Activated naive CD8-positive, alpha-beta T cell treated with anti-CD3 and anti-CD28 coated beads for 36 hours (primary cell): ENCODE data around the gene CCDC187. TPM values are rescaled to one million over a fixed set of nuclear protein-coding genes. Genes with fewer than 3 reads are reported as not detected.
"Not testable (repeated sequence)": the region's sequence is repeated elsewhere in the genome, so short reads cannot be mapped to it uniquely, and the experiment has no call there.

Source experiments
- DNase-seq: peaks from one replicate; pipeline ENCODE4 v3.0.0; 2021
- H3K27ac Mint-ChIP-seq: one replicate; pipeline ENCODE4 v1.8.0; 2022; ENCODE audit warnings: mild to moderate bottlenecking, moderate library complexity, mixed read lengths
- H3K27me3 Mint-ChIP-seq: one replicate; pipeline ENCODE4 v1.8.0; 2022; ENCODE audit warnings: mild to moderate bottlenecking, mixed read lengths
- H3K36me3 Mint-ChIP-seq: one replicate; pipeline ENCODE4 v1.8.0; 2021; ENCODE audit warnings: mild to moderate bottlenecking, mixed read lengths
- H3K4me1 Mint-ChIP-seq: one replicate; pipeline ENCODE4 v1.8.0; 2021; ENCODE audit warnings: mixed read lengths
- H3K4me3 Mint-ChIP-seq: one replicate; pipeline ENCODE4 v1.8.0; 2022; ENCODE audit warnings: mild to moderate bottlenecking, moderate library complexity, mixed read lengths
- H3K9me3 Mint-ChIP-seq: one replicate; pipeline ENCODE4 v1.8.0; 2022; ENCODE audit warnings: mixed read lengths
- total RNA-seq, 2 experiments: library from RNA; stranded (reverse); gene quantifications; one replicate each; pipeline ENCODE4 v1.2.3, GENCODE V29; 2021

Gene CCDC187
- total RNA-seq, 2 experiments from 2014 or later = not detected

- no peaks in the 10 kb centered on the region for H3K9me3 Mint-ChIP-seq
- peaks cover 4% of the 10 kb centered on the region for H3K4me1 Mint-ChIP-seq
- H3K36me3 Mint-ChIP-seq = no peaks in the 10 kb centered on the region
- no peaks in the 10 kb centered on the region for H3K27me3 Mint-ChIP-seq
- DNase-seq = no peak
- no peak overlapping the region for H3K4me3 Mint-ChIP-seq
- no peak overlapping the region for H3K27ac Mint-ChIP-seq
Measured at GRCh38 chr9:136324501-136325300, 20.8 kb upstream of the CCDC187 start.

- Mint-ChIP-seq H3K36me3 (no peaks in the 10 kb centered on the region), H3K4me1 (no peaks in the 10 kb centered on the region), H3K27me3 (no peaks in the 10 kb centered on the region), H3K9me3 (no peaks in the 10 kb centered on the region), H3K27ac (no peak overlapping the region), H3K4me3 (no peak overlapping the region)
- DNase-seq = no peak
Measured at GRCh38 chr9:136323371-136323789, 19.5 kb upstream of the CCDC187 start.

- H3K27me3 Mint-ChIP-seq = no peaks in the 10 kb centered on the region
- H3K4me1 Mint-ChIP-seq = no peaks in the 10 kb centered on the region
- H3K36me3 Mint-ChIP-seq = no peaks in the 10 kb centered on the region
- H3K4me3 Mint-ChIP-seq = no peak overlapping the region
- no peak for DNase-seq
- no peaks in the 10 kb centered on the region for H3K9me3 Mint-ChIP-seq
- no peak overlapping the region for H3K27ac Mint-ChIP-seq
Measured at GRCh38 chr9:136322756-136323330, 18.9 kb upstream of the CCDC187 start.

GRCh38 chr9:136321561-136321960, 17.7 kb upstream of the CCDC187 start:
- Mint-ChIP-seq H3K9me3 (peaks cover under 1% of the 10 kb centered on the region), H3K4me1 (no peaks in the 10 kb centered on the region), H3K36me3 (peaks cover 1% of the 10 kb centered on the region), H3K27ac (no peak overlapping the region), H3K27me3 (no peaks in the 10 kb centered on the region), H3K4me3 (no peak overlapping the region)
- DNase-seq = no peak

GRCh38 chr9:136320972-136321371, 17.1 kb upstream of the CCDC187 start:
- not testable (repeated sequence) for H3K4me1 Mint-ChIP-seq, H3K9me3 Mint-ChIP-seq, H3K36me3 Mint-ChIP-seq, H3K27ac Mint-ChIP-seq, DNase-seq, H3K4me3 Mint-ChIP-seq, H3K27me3 Mint-ChIP-seq

GRCh38 chr9:136319955-136320354, 16.1 kb upstream of the CCDC187 start:
- not testable (repeated sequence) for H3K27me3 Mint-ChIP-seq, H3K36me3 Mint-ChIP-seq, H3K4me1 Mint-ChIP-seq, DNase-seq, H3K27ac Mint-ChIP-seq, H3K4me3 Mint-ChIP-seq
- H3K9me3 Mint-ChIP-seq = peaks cover 13% of the 10 kb centered on the region

- H3K4me3 Mint-ChIP-seq, H3K4me1 Mint-ChIP-seq, H3K36me3 Mint-ChIP-seq, H3K27ac Mint-ChIP-seq, H3K27me3 Mint-ChIP-seq, DNase-seq: not testable (repeated sequence)
- peaks cover 17% of the 10 kb centered on the region for H3K9me3 Mint-ChIP-seq
Measured at GRCh38 chr9:136319244-136319643, 15.3 kb upstream of the CCDC187 start.

- peaks cover 10% of the 10 kb centered on the region for H3K36me3 Mint-ChIP-seq
- H3K9me3 Mint-ChIP-seq = peaks cover 17% of the 10 kb centered on the region
- H3K27me3 Mint-ChIP-seq = peaks cover 5% of the 10 kb centered on the region
- H3K27ac Mint-ChIP-seq = no peak overlapping the region
- no peaks in the 10 kb centered on the region for H3K4me1 Mint-ChIP-seq
- no peak for DNase-seq
- H3K4me3 Mint-ChIP-seq = no peak overlapping the region
Measured at GRCh38 chr9:136318776-136319241, 14.9 kb upstream of the CCDC187 start.

- H3K4me3 Mint-ChIP-seq = no peak overlapping the region
- H3K4me1 Mint-ChIP-seq = no peaks in the 10 kb centered on the region
- H3K27ac Mint-ChIP-seq = no peak overlapping the region
- H3K9me3 Mint-ChIP-seq = peaks cover 17% of the 10 kb centered on the region
- H3K36me3 Mint-ChIP-seq = peaks cover 10% of the 10 kb centered on the region
- no peak for DNase-seq
- H3K27me3 Mint-ChIP-seq = peaks cover 5% of the 10 kb centered on the region
Measured at GRCh38 chr9:136318111-136318775, 14.3 kb upstream of the CCDC187 start.

- Mint-ChIP-seq H3K27me3 (peaks cover 5% of the 10 kb centered on the region), H3K4me1 (no peaks in the 10 kb centered on the region), H3K4me3 (no peak overlapping the region), H3K9me3 (peaks cover 17% of the 10 kb centered on the region), H3K36me3 (peaks cover 10% of the 10 kb centered on the region), H3K27ac (no peak overlapping the region)
- no peak for DNase-seq
Measured at GRCh38 chr9:136317695-136318094, 13.8 kb upstream of the CCDC187 start.

- Mint-ChIP-seq H3K27me3 (peaks cover 5% of the 10 kb centered on the region), H3K9me3 (peaks cover 17% of the 10 kb centered on the region), H3K4me3 (no peak overlapping the region), H3K36me3 (peaks cover 10% of the 10 kb centered on the region), H3K4me1 (no peaks in the 10 kb centered on the region), H3K27ac (no peak overlapping the region)
- no peak for DNase-seq
Measured at GRCh38 chr9:136316896-136317676, 13.2 kb upstream of the CCDC187 start.

GRCh38 chr9:136316271-136316751, 12.4 kb upstream of the CCDC187 start:
- H3K27me3 Mint-ChIP-seq = peaks cover 5% of the 10 kb centered on the region
- DNase-seq = no peak
- H3K9me3 Mint-ChIP-seq = peaks cover 17% of the 10 kb centered on the region
- H3K4me3 Mint-ChIP-seq = peak overlapping the region; percentile 32
- H3K27ac Mint-ChIP-seq = peak overlapping the region; percentile 74
- no peaks in the 10 kb centered on the region for H3K4me1 Mint-ChIP-seq
- H3K36me3 Mint-ChIP-seq = peaks cover 10% of the 10 kb centered on the region

- Mint-ChIP-seq H3K36me3 (peaks cover 10% of the 10 kb centered on the region), H3K9me3 (peaks cover 17% of the 10 kb centered on the region), H3K27me3 (peaks cover 5% of the 10 kb centered on the region), H3K4me1 (no peaks in the 10 kb centered on the region), H3K27ac (no peak overlapping the region), H3K4me3 (no peak overlapping the region)
- no peak for DNase-seq
Measured at GRCh38 chr9:136314944-136315343, 11.1 kb upstream of the CCDC187 start.

- peaks cover 10% of the 10 kb centered on the region for H3K36me3 Mint-ChIP-seq
- DNase-seq = no peak
- peaks cover 17% of the 10 kb centered on the region for H3K9me3 Mint-ChIP-seq
Measured at GRCh38 chr9:136314056-136314416, 10.1 kb upstream of the CCDC187 start.

More at GRCh38 chr9:136314056-136314416, 10.1 kb upstream of the CCDC187 start:
- H3K27ac Mint-ChIP-seq = no peak overlapping the region
- no peaks in the 10 kb centered on the region for H3K4me1 Mint-ChIP-seq
- H3K4me3 Mint-ChIP-seq = no peak overlapping the region
- peaks cover 5% of the 10 kb centered on the region for H3K27me3 Mint-ChIP-seq
